ENCODE results near the gene ADNP.

ADNP gene

GRCh38 chr20:50891138-50891537 lies 40.1 kb downstream of the ADNP start:
- TF ChIP-seq ZBTB7A (IDR thresholded peaks at IDR 0.05; ENCODE audit: low read depth) = no peak
- no peak for TF ChIP-seq REST (IDR thresholded peaks at IDR 0.05; ENCODE audit: low read depth)
- TF ChIP-seq YY1 (IDR thresholded peaks at IDR 0.05; ENCODE audit: low read depth) = no peak
- TF ChIP-seq TCF12 (IDR thresholded peaks at IDR 0.05; ENCODE audit: low read depth) = no peak
- TF ChIP-seq USF1 (IDR thresholded peaks at IDR 0.05) = no peak
- no peak for TF ChIP-seq RAD21 (IDR thresholded peaks at IDR 0.05; ENCODE audit: low read depth)
- no peak for TF ChIP-seq EP300 (IDR thresholded peaks at IDR 0.05; ENCODE audit: borderline replicate concordance)
- no peak for TF ChIP-seq TAF1 (IDR thresholded peaks at IDR 0.05; ENCODE audit: low read depth)
- TF ChIP-seq EGR1 (IDR thresholded peaks at IDR 0.05) = no peak
- no peak for TF ChIP-seq FOXM1 (IDR thresholded peaks at IDR 0.05; ENCODE audit: borderline replicate concordance, low read depth)
- TF ChIP-seq TEAD4 (IDR thresholded peaks at IDR 0.05) = no peak
- TF ChIP-seq CEBPB (IDR thresholded peaks at IDR 0.05) = no peak
- TF ChIP-seq MAX (IDR thresholded peaks at IDR 0.05) = no peak
- TF ChIP-seq CREB1 (IDR thresholded peaks at IDR 0.05; ENCODE audit: low read depth) = no peak
- no peak for TF ChIP-seq NFIC (IDR thresholded peaks at IDR 0.05)

- TF ChIP-seq NFIC (IDR thresholded peaks at IDR 0.05) (no peak), ZBTB7A (IDR thresholded peaks at IDR 0.05; ENCODE audit: low read depth) (no peak), MAX (IDR thresholded peaks at IDR 0.05) (no peak), CEBPB (IDR thresholded peaks at IDR 0.05) (no peak), REST (IDR thresholded peaks at IDR 0.05; ENCODE audit: low read depth) (no peak), TEAD4 (IDR thresholded peaks at IDR 0.05) (no peak), FOXM1 (IDR thresholded peaks at IDR 0.05; ENCODE audit: borderline replicate concordance, low read depth) (no peak), EGR1 (IDR thresholded peaks at IDR 0.05) (no peak), YY1 (IDR thresholded peaks at IDR 0.05; ENCODE audit: low read depth) (no peak)
These were observed 43.7 kb downstream of the ADNP start for GRCh38 chr20:50887576-50887975.

- TF ChIP-seq TEAD4 (IDR thresholded peaks at IDR 0.05) (no peak), CEBPB (IDR thresholded peaks at IDR 0.05) (no peak), YY1 (IDR thresholded peaks at IDR 0.05; ENCODE audit: low read depth) (no peak), FOXM1 (IDR thresholded peaks at IDR 0.05; ENCODE audit: borderline replicate concordance, low read depth) (no peak), TAF1 (IDR thresholded peaks at IDR 0.05; ENCODE audit: low read depth) (no peak), ZBTB7A (IDR thresholded peaks at IDR 0.05; ENCODE audit: low read depth) (no peak), NFIC (IDR thresholded peaks at IDR 0.05) (no peak), CREB1 (IDR thresholded peaks at IDR 0.05; ENCODE audit: low read depth) (no peak), USF1 (IDR thresholded peaks at IDR 0.05) (no peak), EP300 (IDR thresholded peaks at IDR 0.05; ENCODE audit: borderline replicate concordance) (no peak)
These were observed 45.0 kb downstream of the ADNP start for GRCh38 chr20:50886184-50886790.

- no peak for TF ChIP-seq RAD21 (IDR thresholded peaks at IDR 0.05; ENCODE audit: low read depth)
- TF ChIP-seq TEAD4 (IDR thresholded peaks at IDR 0.05) = no peak
- no peak for TF ChIP-seq CREB1 (IDR thresholded peaks at IDR 0.05; ENCODE audit: low read depth)
- no peak for TF ChIP-seq FOXM1 (IDR thresholded peaks at IDR 0.05; ENCODE audit: borderline replicate concordance, low read depth)
- no peak for TF ChIP-seq REST (IDR thresholded peaks at IDR 0.05; ENCODE audit: low read depth)
- TF ChIP-seq YY1 (IDR thresholded peaks at IDR 0.05; ENCODE audit: low read depth) = no peak
- no peak for TF ChIP-seq TCF12 (IDR thresholded peaks at IDR 0.05; ENCODE audit: low read depth)
- TF ChIP-seq USF1 (IDR thresholded peaks at IDR 0.05) = no peak
- no peak for TF ChIP-seq ZBTB7A (IDR thresholded peaks at IDR 0.05; ENCODE audit: low read depth)
- no peak for TF ChIP-seq EGR1 (IDR thresholded peaks at IDR 0.05)
- TF ChIP-seq MAX (IDR thresholded peaks at IDR 0.05) = no peak
- no peak for TF ChIP-seq EP300 (IDR thresholded peaks at IDR 0.05; ENCODE audit: borderline replicate concordance)
- no peak for TF ChIP-seq NFIC (IDR thresholded peaks at IDR 0.05)
- no peak for TF ChIP-seq CEBPB (IDR thresholded peaks at IDR 0.05)
- TF ChIP-seq TAF1 (IDR thresholded peaks at IDR 0.05; ENCODE audit: low read depth) = no peak
These were observed 45.5 kb downstream of the ADNP start for GRCh38 chr20:50885781-50886180.

Measured in Ishikawa (cell line).